Stimulated activated CD4-positive, alpha-beta T cell treated with anti-CD3 and anti-CD28 coated beads, Interleukin-4, amount 100 ng/mL, for 24 hours (primary cell): ENCODE data around the gene CAPN14.
A peak's percentile ranks its signal among the peaks of the same experiment; 100 is the strongest.

Experiments
- DNase-seq: peaks from one replicate; pipeline ENCODE4 v3.0.0-alpha.2; 2020

Gene CAPN14

GRCh38 chr2:31240381-31241365 lies 23.4 kb upstream of the CAPN14 start:
- no peak for DNase-seq

GRCh38 chr2:31239593-31240177 lies 22.4 kb upstream of the CAPN14 start:
- DNase-seq: no peak

- no peak for DNase-seq
These were observed 21.7 kb upstream of the CAPN14 start for GRCh38 chr2:31238906-31239592.

DNA sequence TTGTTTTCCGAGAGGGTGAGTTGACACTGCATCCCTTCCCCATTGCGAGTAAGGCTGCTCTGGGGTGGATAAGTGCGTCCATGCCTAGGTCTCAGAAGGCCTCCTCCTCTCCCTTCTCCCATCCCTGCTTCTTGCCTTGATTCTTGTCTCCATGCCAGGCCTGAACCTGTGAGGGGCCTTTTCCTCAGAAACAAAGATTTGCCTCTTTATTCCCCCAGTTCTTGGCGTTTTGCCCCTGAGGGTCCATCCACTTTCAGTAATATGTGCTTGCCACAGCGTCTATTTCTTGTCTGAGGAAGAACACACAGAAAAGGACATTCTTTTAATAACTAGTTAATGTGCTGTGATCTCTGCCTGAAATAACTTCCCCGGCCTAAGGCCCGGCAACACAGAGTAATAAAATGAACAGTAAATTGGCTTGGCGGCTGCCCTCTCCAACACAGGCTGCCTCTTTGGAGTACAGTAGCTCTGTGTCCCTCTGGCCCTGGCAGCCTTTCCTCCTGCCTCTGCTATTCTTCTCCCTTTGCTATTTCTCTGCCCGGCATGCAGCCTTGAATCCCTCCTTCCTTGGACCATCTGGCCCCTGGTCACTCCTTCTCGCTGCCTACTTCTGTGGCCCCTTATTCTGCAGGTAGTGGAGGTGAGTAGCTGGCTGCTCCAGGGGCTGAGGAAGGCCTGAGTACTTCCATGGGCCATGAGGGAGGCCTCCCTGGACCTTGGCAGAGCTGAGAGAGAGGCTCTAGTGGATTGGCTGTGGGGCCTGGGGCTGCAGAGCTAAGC lies 21.0 kb upstream of the CAPN14 start:
- no peak for DNase-seq

- no peak for DNase-seq
These were observed 20.2 kb upstream of the CAPN14 start for GRCh38 chr2:31237348-31238017.

DNA sequence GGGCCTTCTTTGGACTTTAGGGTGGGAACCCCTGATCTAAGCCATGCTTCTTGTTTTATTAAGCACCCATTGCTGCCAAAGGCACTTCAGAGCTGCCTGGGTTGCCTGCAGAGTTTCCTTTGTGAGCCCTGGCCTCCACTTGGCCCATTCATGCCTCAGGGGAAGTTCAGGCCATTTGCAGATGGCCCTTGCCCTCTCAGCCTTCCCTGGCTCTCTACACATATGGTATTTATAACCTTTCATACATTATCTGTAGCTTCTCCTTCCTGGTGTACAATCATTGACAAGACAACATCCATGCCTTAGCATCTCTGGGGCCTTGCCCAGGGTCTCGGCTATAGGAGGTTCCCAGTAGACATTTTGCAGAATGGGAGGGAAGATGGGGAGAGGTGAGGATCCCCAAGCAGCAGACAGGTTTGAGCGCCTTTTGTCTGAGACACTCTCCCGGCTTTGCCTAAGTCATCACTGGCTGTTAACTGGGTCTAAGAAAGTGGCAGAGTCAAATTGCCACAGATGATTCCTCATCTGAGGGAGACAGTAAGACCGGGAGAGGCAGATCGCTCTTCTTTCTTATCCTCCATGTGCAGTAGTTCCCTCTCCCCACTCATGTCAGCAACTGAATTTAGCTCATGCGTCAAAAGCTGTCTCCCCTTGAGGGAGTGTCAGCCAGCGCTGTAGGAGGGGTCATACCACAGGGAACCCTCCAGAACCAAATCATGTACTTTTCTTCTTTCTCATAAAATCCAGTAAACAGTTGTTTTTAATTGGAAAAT lies 19.3 kb upstream of the CAPN14 start:
- no peak for DNase-seq

GRCh38 chr2:31235504-31235902 lies 18.2 kb upstream of the CAPN14 start:
- DNase-seq: no peak

DNA sequence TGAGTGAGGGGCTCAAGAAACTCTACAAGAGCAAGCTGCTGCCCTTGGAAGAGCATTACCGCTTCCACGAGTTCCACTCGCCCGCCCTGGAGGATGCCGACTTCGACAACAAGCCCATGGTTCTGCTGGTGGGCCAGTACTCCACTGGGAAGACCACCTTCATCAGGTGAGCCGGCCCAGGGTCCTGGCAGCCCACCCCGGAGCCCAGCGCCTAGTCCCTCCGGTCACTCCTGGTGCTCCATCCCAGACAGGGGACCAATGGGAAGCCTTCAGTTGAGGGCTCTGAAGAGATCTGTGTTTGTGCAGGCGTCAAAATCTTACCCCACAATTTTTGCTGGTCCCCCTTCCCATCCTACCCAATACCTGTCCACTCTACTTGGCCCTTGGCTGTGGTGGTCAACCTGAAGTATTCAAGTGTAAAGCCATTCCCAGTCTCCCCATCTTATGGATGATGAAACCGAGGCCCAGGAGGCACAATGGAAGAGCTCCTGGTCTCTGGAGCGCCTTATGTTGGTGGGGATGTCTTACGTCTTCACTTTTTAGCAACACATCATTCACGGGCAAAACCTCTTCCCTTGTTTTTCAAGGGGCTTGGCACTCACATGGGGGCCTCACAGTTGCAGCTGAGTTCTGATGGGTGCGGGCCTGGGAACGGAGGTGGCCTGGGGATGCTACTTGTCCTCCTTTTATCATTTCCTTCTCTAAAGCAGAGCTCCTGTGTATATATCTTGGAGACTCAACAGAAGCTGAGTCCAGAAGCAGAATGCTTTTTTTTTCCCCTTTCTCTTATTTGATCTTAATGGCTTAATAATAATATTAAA lies 17.6 kb upstream of the CAPN14 start:
- no peak for DNase-seq

DNA sequence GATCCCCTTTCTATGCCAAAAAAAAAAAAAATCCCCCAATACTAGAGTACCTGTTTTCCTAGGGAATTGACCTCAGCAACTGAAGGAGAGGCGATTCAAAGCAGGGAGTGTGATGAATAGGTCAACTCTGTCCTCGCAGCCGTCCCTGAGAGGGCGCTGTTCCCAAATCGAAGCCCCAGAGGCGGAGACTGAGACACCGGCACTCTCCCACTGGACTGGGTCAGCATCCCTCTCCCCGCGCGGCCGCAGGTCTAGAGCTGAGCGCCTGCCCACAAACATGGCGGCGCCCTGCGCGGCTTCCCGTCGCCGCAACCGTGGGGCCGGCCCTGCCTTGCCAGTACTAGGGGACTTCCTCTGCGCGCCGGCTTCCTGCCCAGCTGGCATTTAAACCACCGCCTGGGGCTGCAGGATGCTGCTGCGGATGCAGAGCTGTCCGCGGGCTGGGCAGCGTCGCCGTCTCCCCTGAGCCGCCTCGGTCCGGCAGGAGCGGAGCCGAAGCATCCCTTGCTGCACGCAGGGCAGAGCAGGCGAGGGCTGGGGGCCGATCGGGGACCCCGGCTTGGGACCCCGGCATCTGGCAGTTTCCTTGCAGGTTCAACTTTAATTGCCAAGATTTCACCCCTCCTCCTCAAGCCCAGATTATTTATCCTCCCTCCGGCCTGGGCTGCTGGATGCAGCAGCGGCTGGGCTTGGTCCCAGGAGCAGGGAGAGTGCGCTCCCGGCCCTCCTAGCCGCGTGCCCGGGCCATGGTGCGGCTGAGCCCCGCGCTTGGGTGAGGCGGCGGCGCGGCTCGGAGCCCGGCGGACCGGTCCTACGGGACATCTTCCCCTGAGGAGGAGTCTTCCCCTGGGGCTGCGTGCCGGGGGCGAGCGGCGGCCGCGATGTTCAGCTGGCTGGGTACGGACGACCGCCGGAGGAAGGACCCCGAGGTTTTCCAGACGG lies 16.7 kb upstream of the CAPN14 start, which contains the start of gene EHD3:
Gene EHD3, plus strand, starts transcription at position 412 of the 942 bp plus-strand sequence. Its CDS starts 470 bp downstream, at position 882.
- DNase-seq: peak; percentile 79

GRCh38 chr2:31233231-31233630 lies 15.9 kb upstream of the CAPN14 start:
- DNase-seq: no peak

DNA sequence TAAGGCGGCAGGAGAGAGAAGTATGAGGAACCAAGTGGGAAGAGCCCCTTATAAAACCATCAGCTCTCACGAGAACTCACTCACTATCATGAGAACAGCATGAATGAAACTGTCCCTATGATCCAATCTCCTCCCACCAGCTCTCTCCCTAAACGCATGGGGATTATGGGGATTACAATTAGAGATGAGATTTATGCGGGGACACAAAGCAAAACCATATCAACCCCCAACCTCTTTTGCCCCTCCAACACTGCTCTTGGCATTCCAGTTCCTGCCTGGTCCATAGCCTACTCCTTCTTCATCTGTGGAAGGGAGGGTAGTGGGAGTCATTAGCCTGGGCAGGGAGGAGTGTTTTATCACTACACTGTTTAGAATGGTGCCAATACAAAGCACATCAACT lies 15.3 kb upstream of the CAPN14 start:
- DNase-seq: no peak

- no peak for DNase-seq
These were observed 14.4 kb upstream of the CAPN14 start for GRCh38 chr2:31231571-31232302.

- DNase-seq: no peak
These were observed 13.4 kb upstream of the CAPN14 start for GRCh38 chr2:31230751-31231150.

- DNase-seq: no peak
These were observed 11.4 kb upstream of the CAPN14 start for GRCh38 chr2:31228717-31229116.

GRCh38 chr2:31227711-31228125 lies 10.4 kb upstream of the CAPN14 start:
- no peak for DNase-seq

DNA sequence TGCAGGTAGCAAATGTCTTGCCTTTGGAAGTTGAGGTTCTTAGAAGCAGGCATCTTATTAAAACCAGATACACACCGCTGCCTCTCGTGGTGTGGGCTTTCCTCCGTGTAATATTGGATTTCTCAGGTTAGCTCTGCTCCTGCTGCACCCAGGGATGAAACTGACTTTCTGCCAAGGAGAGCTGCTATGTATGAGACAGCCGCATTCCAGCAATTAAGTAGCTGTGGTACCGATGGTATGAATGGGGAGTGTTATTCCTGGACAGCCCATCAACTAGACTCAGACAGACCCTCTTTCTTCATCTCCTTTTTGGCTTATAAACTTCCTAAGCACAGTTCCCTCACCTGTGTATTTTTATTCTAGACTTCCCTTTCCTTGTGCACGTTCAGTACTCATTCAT lies 9.8 kb upstream of the CAPN14 start:
- no peak for DNase-seq

GRCh38 chr2:31226266-31226665 lies 9.0 kb upstream of the CAPN14 start:
- no peak for DNase-seq

- no peak for DNase-seq
These were observed 6.4 kb upstream of the CAPN14 start for GRCh38 chr2:31223749-31224148.

DNA sequence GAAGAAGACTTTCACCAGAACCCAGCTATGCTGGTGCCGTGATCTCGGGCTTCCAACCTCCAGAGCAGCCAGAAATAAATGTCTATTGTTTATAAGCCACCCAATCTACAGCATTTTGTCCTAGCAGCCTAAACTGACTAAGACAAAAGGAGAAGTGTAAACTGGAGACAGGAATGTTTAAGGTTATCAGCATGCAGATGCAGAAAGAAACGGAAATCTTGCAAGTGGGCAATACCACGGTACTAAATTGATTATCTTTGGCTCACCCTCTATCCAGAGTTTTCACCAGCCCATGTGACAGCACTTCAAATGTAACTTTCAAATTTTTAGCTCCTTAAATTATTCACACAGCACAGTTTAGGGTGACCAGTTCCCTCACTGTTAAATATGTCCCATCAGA lies 5.7 kb upstream of the CAPN14 start:
- DNase-seq: no peak
